ENCODE data around the gene BDH2.
A peak's percentile ranks its signal among the peaks of the same experiment; 100 is the strongest.

BDH2 gene

DNA sequence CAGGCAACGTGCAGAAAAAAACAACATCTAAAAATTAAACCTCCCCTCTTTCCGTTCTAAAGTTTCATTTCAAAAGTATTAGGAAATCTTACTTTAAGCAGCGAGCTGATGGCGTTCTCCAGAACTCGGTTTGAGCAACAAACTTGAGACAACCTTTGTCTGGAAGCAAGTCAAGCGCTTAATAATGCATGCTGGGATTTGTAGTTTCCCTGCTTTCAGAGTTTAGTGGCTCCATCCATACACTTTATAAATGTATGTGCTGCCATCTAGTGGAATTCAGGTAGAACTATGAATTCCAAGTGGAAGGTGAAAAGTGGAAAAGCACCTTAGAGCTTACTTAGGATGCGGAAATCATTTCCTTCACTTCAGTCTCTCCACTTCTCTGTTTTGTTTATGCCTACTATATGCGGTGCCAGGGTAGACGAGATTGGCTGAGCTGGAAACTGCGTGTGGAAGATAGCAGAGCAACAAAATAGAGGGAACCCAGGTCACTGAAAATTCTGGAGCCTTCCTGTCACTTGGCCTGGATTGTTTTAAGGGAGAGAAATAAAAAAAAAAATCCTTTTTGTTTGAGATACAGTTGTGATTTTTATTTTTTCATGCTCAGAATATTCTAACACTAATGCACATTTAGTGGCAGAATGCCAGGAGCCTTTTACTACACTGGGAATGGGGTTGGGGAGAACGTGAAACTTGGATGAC lies at the start of gene BDH2:
Gene BDH2, minus strand, starts transcription at position 144 of the 702 bp plus-strand sequence. CDS start 3,580 bp downstream, outside the sequence.
- DNase-seq (ENCODE audit: low read depth), result peak; percentile 93
- TF ChIP-seq CTCF (IDR thresholded peaks at IDR 0.05; ENCODE audit: control insufficient read depth, insufficient read depth, low read depth, low read length, missing control alignments), result peak; percentile 60
- peak within 1 kb of the TSS; percentile 43 for H3K4me3 ChIP-seq (ENCODE audit: control insufficient read depth, low read depth, low read length)

- no peak for TF ChIP-seq CTCF (IDR thresholded peaks at IDR 0.05; ENCODE audit: control insufficient read depth, insufficient read depth, low read depth, low read length, missing control alignments)
- DNase-seq (ENCODE audit: low read depth), result no peak
- H3K4me3 ChIP-seq (ENCODE audit: control insufficient read depth, low read depth, low read length), result no peak overlapping the region
Measured at GRCh38 chr4:103144926-103145325, 45.3 kb upstream of the BDH2 start.

- H3K4me3 ChIP-seq (ENCODE audit: control insufficient read depth, low read depth, low read length), result no peak overlapping the region
- no peak for TF ChIP-seq CTCF (IDR thresholded peaks at IDR 0.05; ENCODE audit: control insufficient read depth, insufficient read depth, low read depth, low read length, missing control alignments)
- no peak for DNase-seq (ENCODE audit: low read depth)
Measured at GRCh38 chr4:103137446-103137827, 37.8 kb upstream of the BDH2 start.

- no peak for DNase-seq (ENCODE audit: low read depth)
- no peak for TF ChIP-seq CTCF (IDR thresholded peaks at IDR 0.05; ENCODE audit: control insufficient read depth, insufficient read depth, low read depth, low read length, missing control alignments)
- H3K4me3 ChIP-seq (ENCODE audit: control insufficient read depth, low read depth, low read length), result no peak overlapping the region
Measured at GRCh38 chr4:103136671-103137445, 37.2 kb upstream of the BDH2 start.

DNA sequence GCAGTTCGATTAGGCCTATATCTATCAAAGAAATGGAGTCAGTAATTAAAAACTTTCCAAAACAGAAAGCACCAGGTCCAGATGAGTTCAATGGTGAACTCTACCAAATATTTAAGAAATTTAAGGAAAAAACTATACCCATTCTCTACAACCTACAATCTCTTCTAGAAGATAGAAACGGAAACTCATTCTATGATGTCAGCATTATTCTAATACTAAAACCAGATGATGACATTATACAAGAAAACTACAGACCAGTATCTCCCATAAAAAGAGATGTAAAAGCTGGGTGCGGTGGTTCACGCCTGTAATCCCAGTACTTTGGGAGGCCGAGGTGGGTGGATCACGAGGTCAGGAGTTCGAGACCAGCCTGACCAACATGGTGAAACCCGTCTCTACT lies 29.5 kb upstream of the BDH2 start:
- no peak overlapping the region for H3K4me3 ChIP-seq (ENCODE audit: control insufficient read depth, low read depth, low read length)
- no peak for TF ChIP-seq CTCF (IDR thresholded peaks at IDR 0.05; ENCODE audit: control insufficient read depth, insufficient read depth, low read depth, low read length, missing control alignments)
- DNase-seq (ENCODE audit: low read depth), result no peak

- no peak for TF ChIP-seq CTCF (IDR thresholded peaks at IDR 0.05; ENCODE audit: control insufficient read depth, insufficient read depth, low read depth, low read length, missing control alignments)
- H3K4me3 ChIP-seq (ENCODE audit: control insufficient read depth, low read depth, low read length), result no peak overlapping the region
- no peak for DNase-seq (ENCODE audit: low read depth)
Measured at GRCh38 chr4:103126126-103126525, 26.5 kb upstream of the BDH2 start.

All from AG09309 (cell line).